Measurements from ENCODE around the gene SRI. TPM values are rescaled to one million over a fixed set of nuclear protein-coding genes. Genes with fewer than 3 reads are reported as not detected.

Gene SRI
- total RNA-seq, 1 donor: 77.1 TPM

- TF ChIP-seq CTCF (IDR thresholded peaks at IDR 0.05; ENCODE audit: extremely low read depth, low read depth, low read length): no peak
- H3K79me2 ChIP-seq (ENCODE audit: insufficient read depth, low read length): no peaks in the 10 kb centered on the region
- no peak for DNase-seq (ENCODE audit: insufficient read length, low spot score, missing footprints)
Measured at GRCh38 chr7:88205179-88205578, 14.7 kb downstream of the SRI start.

GRCh38 chr7:88204525-88205110 is 15.2 kb downstream of the SRI start:
- Histone ChIP-seq H4K20me1 (ENCODE audit: insufficient read depth, low read length) (no peaks in the 10 kb centered on the region), H3K9me3 (ENCODE audit: low read depth, low read length) (no peaks in the 10 kb centered on the region), H3K36me3 (ENCODE audit: insufficient read depth, low read length) (peaks cover 47% of the 10 kb centered on the region), H3K4me1 (ENCODE audit: insufficient read depth, low read length) (no peaks in the 10 kb centered on the region), H3K4me2 (ENCODE audit: insufficient read depth, low read length) (no peak overlapping the region), H3K27ac (ENCODE audit: low read depth, low read length) (no peak overlapping the region), H3K27me3 (ENCODE audit: insufficient read depth, low read length) (no peaks in the 10 kb centered on the region), H3K79me2 (ENCODE audit: insufficient read depth, low read length) (no peaks in the 10 kb centered on the region), H2AFZ (ENCODE audit: low read length) (no peak overlapping the region), H3K4me3 (ENCODE audit: insufficient read depth, low read length) (no peak overlapping the region)
- no peak for DNase-seq (ENCODE audit: insufficient read length, low spot score, missing footprints)
- TF ChIP-seq CTCF (IDR thresholded peaks at IDR 0.05; ENCODE audit: extremely low read depth, low read depth, low read length): no peak

More at GRCh38 chr7:88205179-88205578, 14.7 kb downstream of the SRI start:
- no peak overlapping the region for H3K27ac ChIP-seq (ENCODE audit: low read depth, low read length)
- no peak overlapping the region for H2AFZ ChIP-seq (ENCODE audit: low read length)
- peaks cover 47% of the 10 kb centered on the region for H3K36me3 ChIP-seq (ENCODE audit: insufficient read depth, low read length)
- H3K4me3 ChIP-seq (ENCODE audit: insufficient read depth, low read length): no peak overlapping the region
- H3K9me3 ChIP-seq (ENCODE audit: low read depth, low read length): no peaks in the 10 kb centered on the region
- no peaks in the 10 kb centered on the region for H3K27me3 ChIP-seq (ENCODE audit: insufficient read depth, low read length)
- no peaks in the 10 kb centered on the region for H4K20me1 ChIP-seq (ENCODE audit: insufficient read depth, low read length)
- no peak overlapping the region for H3K4me2 ChIP-seq (ENCODE audit: insufficient read depth, low read length)
- no peaks in the 10 kb centered on the region for H3K4me1 ChIP-seq (ENCODE audit: insufficient read depth, low read length)

GRCh38 chr7:88203401-88203800 is 16.4 kb downstream of the SRI start:
- H3K27ac ChIP-seq (ENCODE audit: low read depth, low read length): no peak overlapping the region
- H3K4me2 ChIP-seq (ENCODE audit: insufficient read depth, low read length): no peak overlapping the region
- no peaks in the 10 kb centered on the region for H3K79me2 ChIP-seq (ENCODE audit: insufficient read depth, low read length)
- H3K4me1 ChIP-seq (ENCODE audit: insufficient read depth, low read length): no peaks in the 10 kb centered on the region
- no peak overlapping the region for H3K4me3 ChIP-seq (ENCODE audit: insufficient read depth, low read length)
- H3K27me3 ChIP-seq (ENCODE audit: insufficient read depth, low read length): no peaks in the 10 kb centered on the region
- DNase-seq (ENCODE audit: insufficient read length, low spot score, missing footprints): peak; percentile 53
- no peak overlapping the region for H2AFZ ChIP-seq (ENCODE audit: low read length)
- H4K20me1 ChIP-seq (ENCODE audit: insufficient read depth, low read length): no peaks in the 10 kb centered on the region
- peaks cover 38% of the 10 kb centered on the region for H3K36me3 ChIP-seq (ENCODE audit: insufficient read depth, low read length)
- no peaks in the 10 kb centered on the region for H3K9me3 ChIP-seq (ENCODE audit: low read depth, low read length)
- TF ChIP-seq CTCF (IDR thresholded peaks at IDR 0.05; ENCODE audit: extremely low read depth, low read depth, low read length): no peak

- H3K4me2 ChIP-seq (ENCODE audit: insufficient read depth, low read length): no peak overlapping the region
- no peak overlapping the region for H3K4me3 ChIP-seq (ENCODE audit: insufficient read depth, low read length)
- H3K9me3 ChIP-seq (ENCODE audit: low read depth, low read length): no peaks in the 10 kb centered on the region
- no peak for DNase-seq (ENCODE audit: insufficient read length, low spot score, missing footprints)
- peaks cover 32% of the 10 kb centered on the region for H3K36me3 ChIP-seq (ENCODE audit: insufficient read depth, low read length)
- TF ChIP-seq CTCF (IDR thresholded peaks at IDR 0.05; ENCODE audit: extremely low read depth, low read depth, low read length): no peak
- no peaks in the 10 kb centered on the region for H4K20me1 ChIP-seq (ENCODE audit: insufficient read depth, low read length)
- H3K4me1 ChIP-seq (ENCODE audit: insufficient read depth, low read length): no peaks in the 10 kb centered on the region
- no peaks in the 10 kb centered on the region for H3K79me2 ChIP-seq (ENCODE audit: insufficient read depth, low read length)
- H2AFZ ChIP-seq (ENCODE audit: low read length): no peak overlapping the region
- no peak overlapping the region for H3K27ac ChIP-seq (ENCODE audit: low read depth, low read length)
- H3K27me3 ChIP-seq (ENCODE audit: insufficient read depth, low read length): no peaks in the 10 kb centered on the region
Measured at GRCh38 chr7:88202799-88203198, 17.0 kb downstream of the SRI start.
